Thyroid gland (tissue), 4 donors: Measurements from ENCODE around the gene RASA3. TPM values are rescaled to one million over a fixed set of nuclear protein-coding genes. Genes with fewer than 3 reads are reported as not detected.

Source experiments
- DNase-seq, 2 donors: peaks; one replicate each; pipeline ENCODE4 v3.0.0-alpha.2; 2019
- H3K27ac ChIP-seq, 3 donors: fragments of 200-600 bp; sonication (generic); 1 replicate in 2 of 3; 2 replicates in 1 of 3; pipeline ENCODE4 v1.5.1; 2016 to 2019; ENCODE audit warnings: mild to moderate bottlenecking in 1 of 3, moderate library complexity in 1 of 3
- H3K27me3 ChIP-seq: fragments of 200-600 bp; sonication (generic); one replicate; pipeline ENCODE4 v1.5.1; 2019
- H3K36me3 ChIP-seq, 2 donors: fragments of 200-600 bp; sonication (generic); one replicate each; pipeline ENCODE4 v1.5.1; 2016 to 2019
- H3K4me1 ChIP-seq, 2 donors: fragments of 200-600 bp; sonication (generic); one replicate each; pipeline ENCODE4 v1.5.1; 2017 to 2019
- H3K4me3 ChIP-seq, 3 donors: fragments of 200-600 bp; sonication (generic); replicated peaks in 1 of 3; 1 replicate in 2 of 3; 2 replicates in 1 of 3; pipeline ENCODE4 v1.5.1; 2016; ENCODE audit warnings: mild to moderate bottlenecking in 1 of 3
- H3K9me3 ChIP-seq: fragments of 200-600 bp; sonication (generic); one replicate; pipeline ENCODE4 v1.5.1; 2017
- POLR2A ChIP-seq, 2 donors: fragments of 450-650 bp; IDR thresholded peaks; one replicate each; pipeline ENCODE4 v1.6.1; 2017; ENCODE audit warnings: antibody characterized with exemption in 2 of 2, mild to moderate bottlenecking in 2 of 2, moderate library complexity in 1 of 2
- WGBS, 2 donors: methylation state at CpG; one replicate each; pipeline ENCODE4 v1.1.5; 2017; 5-methylcytosine and 5-hydroxymethylcytosine counted together
- intact Hi-C: fragments of 100-400 bp; cut with DNase I; formaldehyde crosslinking; loops from one replicate; pipeline ENCODE4 v1.15.1; 2023
- total RNA-seq, 4 donors: library from RNA; depleted of rRNA; stranded (reverse); fragments of >200 nt; gene quantifications; one replicate each; pipeline ENCODE4 v1.2.3, GENCODE V29; 2016
- TF ChIP-seq, protein P1 (sequence below), 6 experiments: fragments of 200-600 bp in 3 of 6; fragments of 450-650 bp in 3 of 6; sonication (generic) in 3 of 6; IDR thresholded peaks; one replicate each; pipeline ENCODE4 v1.5.1; 2016 to 2019; ENCODE audit warnings: antibody characterized with exemption in 6 of 6, mild to moderate bottlenecking in 2 of 6, inconsistent platforms in 1 of 6, moderate library complexity in 1 of 6

The RASA3 gene
- total RNA-seq, 4 donors from 2014 or later, result 22.3 to 32.3 (median 25.5) TPM

DNA sequence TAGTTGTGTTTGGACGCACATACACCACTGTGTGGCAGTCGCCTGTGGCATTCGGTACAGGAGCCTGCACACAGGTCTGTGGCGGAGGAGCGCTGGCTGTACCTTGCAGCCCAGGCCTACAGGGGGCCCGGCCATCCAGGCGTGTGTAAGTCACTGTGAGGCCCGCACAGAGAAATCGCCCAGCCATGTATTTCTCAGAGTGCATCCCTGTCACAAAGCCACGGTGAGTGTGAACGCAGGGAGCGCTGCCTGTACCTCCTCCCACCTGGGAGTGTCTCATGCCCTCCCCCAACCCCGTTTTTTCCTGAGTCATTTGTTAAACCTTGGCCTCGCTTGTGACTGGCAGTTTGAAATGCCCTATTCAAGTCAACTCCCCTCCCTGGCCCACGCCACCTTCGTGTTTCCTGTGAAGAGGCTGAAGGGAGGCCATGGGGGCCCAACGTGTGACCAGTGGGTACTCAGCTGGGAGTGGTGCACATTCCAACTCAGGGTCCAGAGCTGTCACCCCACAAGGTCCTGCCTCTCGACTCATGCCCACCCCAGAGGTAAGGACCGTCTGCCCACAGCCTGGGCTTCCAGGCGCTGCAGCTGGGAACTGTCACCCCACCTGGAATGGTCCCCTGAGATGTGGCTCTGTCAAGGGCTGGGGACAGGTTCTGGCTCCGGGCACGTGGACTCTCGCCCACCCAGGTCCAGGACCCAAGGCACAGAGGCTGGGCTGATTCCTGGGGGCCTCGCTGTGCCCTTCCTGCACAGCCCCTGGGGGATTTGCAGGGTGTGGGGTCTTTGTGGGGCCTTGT lies 11.6 kb upstream of the RASA3 start:
- Histone ChIP-seq H3K4me3 (no peak overlapping the region), H3K27ac (no peak overlapping the region), H3K4me1 (peaks cover 0 to 8% of the 10 kb centered on the region in 2 donors), H3K27me3 (no peaks in the 10 kb centered on the region), H3K36me3 (no peaks in the 10 kb centered on the region), H3K9me3 (no peaks in the 10 kb centered on the region)
- DNase-seq, result no peak
- no peak for TF ChIP-seq POLR2A (IDR thresholded peaks at IDR 0.05)
- TF ChIP-seq, protein P1, sequence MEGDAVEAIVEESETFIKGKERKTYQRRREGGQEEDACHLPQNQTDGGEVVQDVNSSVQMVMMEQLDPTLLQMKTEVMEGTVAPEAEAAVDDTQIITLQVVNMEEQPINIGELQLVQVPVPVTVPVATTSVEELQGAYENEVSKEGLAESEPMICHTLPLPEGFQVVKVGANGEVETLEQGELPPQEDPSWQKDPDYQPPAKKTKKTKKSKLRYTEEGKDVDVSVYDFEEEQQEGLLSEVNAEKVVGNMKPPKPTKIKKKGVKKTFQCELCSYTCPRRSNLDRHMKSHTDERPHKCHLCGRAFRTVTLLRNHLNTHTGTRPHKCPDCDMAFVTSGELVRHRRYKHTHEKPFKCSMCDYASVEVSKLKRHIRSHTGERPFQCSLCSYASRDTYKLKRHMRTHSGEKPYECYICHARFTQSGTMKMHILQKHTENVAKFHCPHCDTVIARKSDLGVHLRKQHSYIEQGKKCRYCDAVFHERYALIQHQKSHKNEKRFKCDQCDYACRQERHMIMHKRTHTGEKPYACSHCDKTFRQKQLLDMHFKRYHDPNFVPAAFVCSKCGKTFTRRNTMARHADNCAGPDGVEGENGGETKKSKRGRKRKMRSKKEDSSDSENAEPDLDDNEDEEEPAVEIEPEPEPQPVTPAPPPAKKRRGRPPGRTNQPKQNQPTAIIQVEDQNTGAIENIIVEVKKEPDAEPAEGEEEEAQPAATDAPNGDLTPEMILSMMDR (IDR thresholded peaks at IDR 0.05), result no peak
- intact Hi-C loops, result no loop called here
- 68 to 78% methylated on average over 14 to 24 of the region's 24 CpGs for WGBS, 2 donors

DNA sequence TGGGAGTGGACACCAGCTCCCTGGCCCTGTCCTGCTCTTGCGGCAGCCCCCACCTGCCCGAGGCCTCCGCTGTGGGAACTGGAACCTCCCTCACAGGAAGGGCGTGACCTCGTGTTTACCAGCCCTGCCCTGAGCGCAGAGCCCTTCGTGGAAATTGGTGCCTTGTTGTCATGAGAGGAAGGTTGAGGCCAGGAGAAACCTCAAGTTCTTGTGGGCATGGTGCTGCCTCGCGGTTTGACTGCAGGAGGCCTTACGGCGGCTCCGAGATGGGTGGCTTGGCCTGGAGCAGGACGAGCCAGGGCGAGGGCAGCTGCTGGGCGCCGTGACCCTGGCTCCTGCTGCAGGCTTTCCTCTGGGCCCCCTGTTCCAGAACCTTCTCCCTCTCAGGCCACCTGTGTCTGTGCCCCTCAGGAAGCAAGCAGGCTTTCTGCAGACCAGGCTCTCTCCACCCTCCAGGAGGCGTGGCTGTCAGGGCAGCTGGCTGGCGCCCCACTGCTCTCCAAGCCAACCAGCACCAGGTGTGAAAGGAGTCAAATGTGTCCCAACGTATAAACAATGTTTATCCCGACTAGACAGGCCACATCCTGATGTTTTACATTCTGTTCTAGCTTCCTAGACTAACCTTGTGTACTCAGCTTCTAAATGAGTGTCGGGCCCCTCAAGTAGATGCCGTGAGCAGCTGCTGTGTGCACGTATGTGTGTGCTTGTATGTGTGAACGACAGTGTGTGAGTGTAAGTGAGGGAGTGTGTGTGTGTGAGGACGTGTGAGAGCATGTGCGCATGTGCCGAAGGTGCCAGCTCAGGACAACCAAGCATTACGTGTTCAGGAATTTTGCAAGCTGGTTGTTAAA lies 10.4 kb upstream of the RASA3 start:
- no peak for DNase-seq
- Histone ChIP-seq H3K36me3 (no peaks in the 10 kb centered on the region), H3K9me3 (no peaks in the 10 kb centered on the region), H3K27me3 (no peaks in the 10 kb centered on the region), H3K4me1 (peaks cover 0 to 8% of the 10 kb centered on the region in 2 donors), H3K27ac (no peak overlapping the region), H3K4me3 (no peak overlapping the region)
- no peak for TF ChIP-seq POLR2A (IDR thresholded peaks at IDR 0.05)
- TF ChIP-seq, protein P1 (IDR thresholded peaks at IDR 0.05), result no peak
- intact Hi-C loops, result no loop called here
- WGBS, 2 donors, result 68 to 77% methylated on average over 20 to 22 of the region's 28 CpGs

DNA sequence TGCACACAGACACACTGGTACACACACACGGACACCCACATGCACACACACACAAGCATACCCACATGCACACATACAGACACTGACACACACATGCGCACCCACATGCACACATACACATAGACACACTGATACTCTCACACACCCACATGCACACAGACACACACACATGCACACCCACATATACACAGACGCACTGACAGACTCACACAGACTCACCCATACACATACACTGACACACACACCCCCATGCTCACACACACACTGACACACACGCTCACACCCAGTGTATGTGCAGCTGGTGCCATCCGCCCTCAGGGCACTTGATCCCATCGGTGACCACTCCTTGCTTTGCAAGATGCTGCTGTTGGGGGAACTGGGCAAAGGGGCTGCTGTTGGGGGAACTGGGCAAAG lies 9.7 kb upstream of the RASA3 start:
- intact Hi-C loops, result no loop called here
- 87 to 93% methylated on average over 6 of the region's 6 CpGs for WGBS, 2 donors
- no peaks in the 10 kb centered on the region for H3K27me3 ChIP-seq
- H3K4me3 ChIP-seq, result no peak overlapping the region
- no peak overlapping the region for H3K27ac ChIP-seq
- TF ChIP-seq POLR2A (IDR thresholded peaks at IDR 0.05), result no peak
- TF ChIP-seq, protein P1 (IDR thresholded peaks at IDR 0.05), result no peak
- H3K36me3 ChIP-seq, result no peaks in the 10 kb centered on the region
- DNase-seq, result no peak
- peaks cover 0 to 8% of the 10 kb centered on the region in 2 donors for H3K4me1 ChIP-seq
- H3K9me3 ChIP-seq, result no peaks in the 10 kb centered on the region

DNA sequence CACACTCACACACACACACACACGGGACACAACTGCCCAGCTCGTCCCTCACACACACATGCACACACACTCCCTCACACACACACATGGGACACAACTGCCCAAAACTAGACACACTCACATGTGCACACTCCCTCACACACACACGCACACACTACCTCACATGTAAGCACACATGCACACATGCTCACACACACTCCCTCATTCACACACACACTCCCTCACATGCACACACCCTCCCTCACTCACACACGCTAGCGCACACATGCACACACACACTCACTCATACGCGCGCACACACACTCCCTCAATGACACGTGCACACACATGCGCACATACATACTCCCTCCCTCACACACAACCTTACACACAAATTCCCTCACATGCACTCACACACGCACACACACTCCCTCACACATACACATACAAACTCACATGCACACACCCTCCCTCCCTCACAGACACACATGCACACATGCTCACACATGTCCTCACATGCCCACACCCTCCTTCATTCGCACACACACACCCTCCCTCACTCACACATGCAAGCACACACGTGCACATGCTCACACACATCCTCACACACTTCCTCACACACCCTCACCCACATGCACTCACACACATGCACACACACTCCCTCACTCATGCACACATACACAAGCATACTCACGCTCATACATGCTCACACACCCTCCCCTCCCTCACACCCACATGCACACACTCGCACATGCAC lies 9.0 kb upstream of the RASA3 start:
- no peaks in the 10 kb centered on the region for H3K36me3 ChIP-seq
- no peaks in the 10 kb centered on the region for H3K27me3 ChIP-seq
- no peak for DNase-seq
- no peak overlapping the region for H3K27ac ChIP-seq
- no peaks in the 10 kb centered on the region for H3K9me3 ChIP-seq
- peaks cover 0 to 8% of the 10 kb centered on the region in 2 donors for H3K4me1 ChIP-seq
- intact Hi-C loops, result no loop called here
- H3K4me3 ChIP-seq, result no peak overlapping the region
- no peak for TF ChIP-seq POLR2A (IDR thresholded peaks at IDR 0.05)
- TF ChIP-seq, protein P1 (IDR thresholded peaks at IDR 0.05), result no peak
- 81 to 95% methylated on average over 15 of the region's 15 CpGs for WGBS, 2 donors
